Keratinocyte (primary cell): ENCODE measurements around the gene WDR45B.

Experiments
- EZH2 ChIP-seq: IDR thresholded peaks from one replicate; pipeline ENCODE4 v1.6.1; 2012; ENCODE audit warnings: inconsistent platforms, mild to moderate bottlenecking, low read length, moderate library complexity
- TF ChIP-seq, protein P1 (sequence below), 3 experiments: IDR thresholded peaks in 1 of 3; conservative IDR thresholded peaks in 1 of 3; optimal IDR thresholded peaks in 1 of 3; 2 replicates in 2 of 3; 3 replicates in 1 of 3; pipeline versions ENCODE3 to v1.5.1; 2011; ENCODE audit warnings: low read length in 3 of 3, mild to moderate bottlenecking in 3 of 3, moderate library complexity in 2 of 3, control low read depth in 1 of 3, inconsistent platforms in 1 of 3; ENCODE audit not compliant: insufficient read depth in 2 of 3; ENCODE audit errors: extremely low read depth in 1 of 3

DNA sequence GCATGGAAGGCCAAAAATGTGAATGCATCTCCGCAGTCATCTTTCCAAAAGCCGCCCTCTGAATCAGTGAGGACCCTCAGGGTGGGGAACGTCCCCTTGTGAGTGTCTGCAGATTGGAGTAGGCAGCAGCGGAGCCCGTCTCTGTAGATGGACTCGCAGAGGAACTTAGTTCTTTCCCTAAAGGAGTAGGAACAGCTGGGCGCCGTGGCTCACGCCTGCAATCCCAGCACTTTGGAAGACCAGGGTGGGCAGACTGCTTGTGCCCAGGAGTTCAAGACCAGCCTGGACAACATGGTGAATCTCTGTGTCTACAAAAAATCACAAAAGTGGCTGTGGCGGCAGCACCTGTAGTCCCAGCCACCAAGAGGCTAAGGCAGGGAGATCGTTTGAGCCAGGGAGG lies 53.7 kb downstream of the WDR45B start:
- TF ChIP-seq, protein P1, sequence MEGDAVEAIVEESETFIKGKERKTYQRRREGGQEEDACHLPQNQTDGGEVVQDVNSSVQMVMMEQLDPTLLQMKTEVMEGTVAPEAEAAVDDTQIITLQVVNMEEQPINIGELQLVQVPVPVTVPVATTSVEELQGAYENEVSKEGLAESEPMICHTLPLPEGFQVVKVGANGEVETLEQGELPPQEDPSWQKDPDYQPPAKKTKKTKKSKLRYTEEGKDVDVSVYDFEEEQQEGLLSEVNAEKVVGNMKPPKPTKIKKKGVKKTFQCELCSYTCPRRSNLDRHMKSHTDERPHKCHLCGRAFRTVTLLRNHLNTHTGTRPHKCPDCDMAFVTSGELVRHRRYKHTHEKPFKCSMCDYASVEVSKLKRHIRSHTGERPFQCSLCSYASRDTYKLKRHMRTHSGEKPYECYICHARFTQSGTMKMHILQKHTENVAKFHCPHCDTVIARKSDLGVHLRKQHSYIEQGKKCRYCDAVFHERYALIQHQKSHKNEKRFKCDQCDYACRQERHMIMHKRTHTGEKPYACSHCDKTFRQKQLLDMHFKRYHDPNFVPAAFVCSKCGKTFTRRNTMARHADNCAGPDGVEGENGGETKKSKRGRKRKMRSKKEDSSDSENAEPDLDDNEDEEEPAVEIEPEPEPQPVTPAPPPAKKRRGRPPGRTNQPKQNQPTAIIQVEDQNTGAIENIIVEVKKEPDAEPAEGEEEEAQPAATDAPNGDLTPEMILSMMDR (optimal IDR thresholded peaks at IDR 0.05 in 1 of 3, IDR thresholded peaks at IDR 0.05 in 1 of 3, conservative IDR thresholded peaks at IDR 0.05 in 1 of 3; ENCODE audit: extremely low read depth in 1 of 3, insufficient read depth in 2 of 3, low read length in 3 of 3) = no peak
- no peak for TF ChIP-seq EZH2
